HEK293 (cell line): Measurements from ENCODE around the gene LAMA2.

ENCODE experiments used
- AEBP2 ChIP-seq: fragments of 450-650 bp; formaldehyde crosslinking; IDR thresholded peaks from 2 replicates; pipeline ENCODE4 v1.5.1; 2016; ENCODE audit warnings: missing biosample characterization, missing genetic modification characterization, borderline replicate concordance
- ATF2 ChIP-seq: fragments of 450-650 bp; formaldehyde crosslinking; IDR thresholded peaks from 2 replicates; pipeline ENCODE4 v1.5.1; 2016; ENCODE audit warnings: missing biosample characterization, missing genetic modification characterization, low read depth
- KLF10 ChIP-seq: fragments of 450-650 bp; IDR thresholded peaks from 2 replicates; pipeline ENCODE4 v1.5.1; 2018; ENCODE audit warnings: missing biosample characterization, mild to moderate bottlenecking, missing genetic modification characterization
- ZNF184 ChIP-seq: fragments of 450-650 bp; IDR thresholded peaks from 2 replicates; pipeline ENCODE4 v1.5.1; 2018; ENCODE audit warnings: missing biosample characterization, mild to moderate bottlenecking, missing genetic modification characterization
- ZNF423 ChIP-seq: fragments of 450-650 bp; formaldehyde crosslinking; IDR thresholded peaks from 2 replicates; pipeline ENCODE4 v1.5.1; 2016; ENCODE audit warnings: missing biosample characterization, missing genetic modification characterization
- ZNF510 ChIP-seq: fragments of 450-650 bp; formaldehyde crosslinking; IDR thresholded peaks from 2 replicates; pipeline ENCODE4 v1.5.1; 2018; ENCODE audit warnings: mild to moderate bottlenecking, missing genetic modification characterization, missing biosample characterization; ENCODE audit not compliant: insufficient replicate concordance
- ZNF549 ChIP-seq: fragments of 450-650 bp; IDR thresholded peaks from 2 replicates; pipeline ENCODE4 v1.5.1; 2018; ENCODE audit warnings: missing biosample characterization, missing genetic modification characterization, mild to moderate bottlenecking, inconsistent platforms, moderate library complexity
- ZNF660 ChIP-seq: fragments of 450-650 bp; IDR thresholded peaks from 2 replicates; pipeline ENCODE4 v1.5.1; 2018; ENCODE audit warnings: missing biosample characterization, mild to moderate bottlenecking, missing genetic modification characterization
- ZNF747 ChIP-seq: fragments of 450-650 bp; formaldehyde crosslinking; IDR thresholded peaks from 2 replicates; pipeline ENCODE4 v1.5.1; 2016; ENCODE audit warnings: missing biosample characterization, missing genetic modification characterization
- ZNF792 ChIP-seq: fragments of 450-650 bp; formaldehyde crosslinking; IDR thresholded peaks from 2 replicates; pipeline ENCODE4 v1.5.1; 2016; ENCODE audit warnings: missing biosample characterization, missing genetic modification characterization
- ZSCAN23 ChIP-seq: fragments of 450-650 bp; formaldehyde crosslinking; IDR thresholded peaks from 2 replicates; pipeline ENCODE4 v1.5.1; 2016; ENCODE audit warnings: missing biosample characterization, missing genetic modification characterization
- TF ChIP-seq, protein P1 (sequence below): fragments of 450-650 bp; formaldehyde crosslinking; IDR thresholded peaks from 2 replicates; pipeline ENCODE4 v1.5.1; 2016; ENCODE audit warnings: missing biosample characterization, missing genetic modification characterization

DNA sequence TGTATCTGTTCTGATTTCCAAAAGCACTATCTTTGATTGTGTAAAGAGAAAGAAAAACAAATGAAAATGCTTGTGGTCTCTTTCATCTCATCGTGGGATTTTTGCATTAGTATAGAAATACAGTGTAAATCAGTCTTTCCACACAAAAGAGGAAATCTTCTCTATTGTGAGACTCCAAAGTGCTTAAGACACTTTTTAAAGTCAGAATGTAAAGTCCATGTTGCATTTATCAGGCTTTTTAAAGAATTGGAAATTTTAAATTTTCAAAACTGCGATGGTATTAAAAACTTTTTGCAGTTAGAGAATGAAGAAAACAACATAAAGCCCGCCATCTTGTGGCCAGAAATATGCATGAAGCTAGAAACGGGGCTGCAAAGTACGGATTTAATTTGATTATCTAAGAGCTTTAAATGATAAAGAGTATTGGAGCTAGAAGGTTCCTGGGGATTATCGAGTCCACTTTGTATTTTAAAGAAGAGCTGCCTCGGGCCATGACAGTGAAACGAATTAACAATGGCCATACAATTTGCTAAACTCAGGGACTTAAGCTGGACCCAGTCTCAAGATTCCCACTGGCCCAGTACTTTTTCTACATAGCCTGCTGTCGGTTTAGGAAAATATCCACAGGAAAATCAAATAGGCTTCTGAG, 487.5 kb downstream of the LAMA2 start:
- no peak for TF ChIP-seq ZNF184 (tag by site-specific recombination)
- 0 out of 2 replicates have a peak, but pooled peaks have one; percentile 52 for TF ChIP-seq ZNF660 (tag by site-specific recombination)
- TF ChIP-seq ATF2 = no peak
- TF ChIP-seq, protein P1, sequence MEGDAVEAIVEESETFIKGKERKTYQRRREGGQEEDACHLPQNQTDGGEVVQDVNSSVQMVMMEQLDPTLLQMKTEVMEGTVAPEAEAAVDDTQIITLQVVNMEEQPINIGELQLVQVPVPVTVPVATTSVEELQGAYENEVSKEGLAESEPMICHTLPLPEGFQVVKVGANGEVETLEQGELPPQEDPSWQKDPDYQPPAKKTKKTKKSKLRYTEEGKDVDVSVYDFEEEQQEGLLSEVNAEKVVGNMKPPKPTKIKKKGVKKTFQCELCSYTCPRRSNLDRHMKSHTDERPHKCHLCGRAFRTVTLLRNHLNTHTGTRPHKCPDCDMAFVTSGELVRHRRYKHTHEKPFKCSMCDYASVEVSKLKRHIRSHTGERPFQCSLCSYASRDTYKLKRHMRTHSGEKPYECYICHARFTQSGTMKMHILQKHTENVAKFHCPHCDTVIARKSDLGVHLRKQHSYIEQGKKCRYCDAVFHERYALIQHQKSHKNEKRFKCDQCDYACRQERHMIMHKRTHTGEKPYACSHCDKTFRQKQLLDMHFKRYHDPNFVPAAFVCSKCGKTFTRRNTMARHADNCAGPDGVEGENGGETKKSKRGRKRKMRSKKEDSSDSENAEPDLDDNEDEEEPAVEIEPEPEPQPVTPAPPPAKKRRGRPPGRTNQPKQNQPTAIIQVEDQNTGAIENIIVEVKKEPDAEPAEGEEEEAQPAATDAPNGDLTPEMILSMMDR (tag by site-specific recombination) = 0 out of 2 replicates have a peak, but pooled peaks have one; percentile 36
- no peak for TF ChIP-seq KLF10 (tag by site-specific recombination)
- no peak for TF ChIP-seq ZSCAN23 (tag by site-specific recombination)
- no peak for TF ChIP-seq ZNF792 (tag by site-specific recombination)
- no peak for TF ChIP-seq AEBP2 (tag by site-specific recombination)
- TF ChIP-seq ZNF423 (tag by site-specific recombination) = no peak
- 0 out of 2 replicates have a peak, but pooled peaks have one; percentile 26 for TF ChIP-seq ZNF549 (tag by site-specific recombination)
- no peak for TF ChIP-seq ZNF510 (tag by site-specific recombination)
- no peak for TF ChIP-seq ZNF747 (tag by site-specific recombination)
